HG03135 (cell line): Measurements from ENCODE around the gene IFT43.
"Not testable (repeated sequence)": the region's sequence is repeated elsewhere in the genome, so short reads cannot be mapped to it uniquely, and the experiment has no call there.

ENCODE experiments used
- ATAC-seq: cut with Tn5 transposase; IDR thresholded peaks from one replicate; pipeline ENCODE4 v1.9.1; 2021; ENCODE audit warnings: mild to moderate bottlenecking, moderate library complexity; ENCODE audit not compliant: unreplicated experiment

IFT43 gene

DNA sequence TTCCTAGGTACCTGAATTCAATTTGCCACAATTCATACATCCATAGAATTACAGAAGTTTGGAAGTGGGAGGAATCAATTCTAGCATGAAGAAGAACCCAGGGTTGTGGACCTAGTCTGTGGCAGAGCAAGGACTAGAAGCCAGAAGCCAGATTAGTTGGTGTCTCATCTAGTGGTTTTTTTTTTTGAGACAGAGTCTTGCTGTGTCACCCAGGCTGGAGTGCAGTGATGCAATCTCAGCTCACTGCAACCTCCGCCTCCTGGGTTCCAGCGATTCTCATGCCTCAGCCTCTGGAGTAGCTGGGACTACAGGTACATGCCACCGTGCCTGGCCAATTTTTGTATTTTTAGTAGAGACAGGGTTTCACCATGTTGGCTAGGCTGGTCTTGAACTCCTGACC lies 24.1 kb downstream of the IFT43 start:
- ATAC-seq = not testable (repeated sequence)

DNA sequence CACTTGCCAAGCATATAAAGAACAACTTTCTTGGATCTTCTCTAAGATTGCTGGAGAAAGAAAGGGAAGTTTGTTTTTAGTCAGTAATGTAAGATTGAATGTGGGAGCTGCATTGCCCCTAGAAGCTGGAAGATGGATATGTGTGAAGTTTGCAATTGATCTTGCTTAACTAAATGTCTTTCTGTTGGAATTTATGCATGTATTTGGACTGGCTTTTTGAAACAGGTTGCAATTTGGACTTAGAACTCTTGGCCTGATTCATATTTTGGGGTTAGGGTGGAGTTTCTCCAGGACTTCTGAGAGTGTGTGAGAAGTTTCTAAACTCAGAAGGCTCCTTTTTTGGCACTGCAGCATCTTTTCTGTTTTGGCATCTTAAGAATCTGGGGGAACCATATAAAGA lies 26.4 kb downstream of the IFT43 start:
- no peak for ATAC-seq

DNA sequence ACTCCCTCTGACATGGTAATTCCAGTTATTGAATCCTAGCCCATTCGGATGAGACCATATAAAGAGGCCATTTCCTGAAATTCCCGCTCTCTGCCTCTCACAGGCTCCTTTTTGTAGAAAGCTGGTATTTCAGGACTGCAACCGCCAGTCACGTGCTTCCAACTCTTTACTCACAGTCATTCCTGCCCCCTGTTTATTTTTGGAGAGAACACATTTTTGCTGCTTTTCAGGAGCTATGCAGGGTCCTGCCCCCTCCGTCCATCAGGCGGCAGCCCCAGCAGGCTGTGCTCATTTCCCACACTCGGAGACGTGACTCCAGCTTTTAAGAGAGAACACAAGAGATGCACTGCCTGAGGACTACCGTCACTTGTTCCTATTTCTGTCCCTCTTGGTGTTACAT lies 26.8 kb downstream of the IFT43 start:
- ATAC-seq = no peak

DNA sequence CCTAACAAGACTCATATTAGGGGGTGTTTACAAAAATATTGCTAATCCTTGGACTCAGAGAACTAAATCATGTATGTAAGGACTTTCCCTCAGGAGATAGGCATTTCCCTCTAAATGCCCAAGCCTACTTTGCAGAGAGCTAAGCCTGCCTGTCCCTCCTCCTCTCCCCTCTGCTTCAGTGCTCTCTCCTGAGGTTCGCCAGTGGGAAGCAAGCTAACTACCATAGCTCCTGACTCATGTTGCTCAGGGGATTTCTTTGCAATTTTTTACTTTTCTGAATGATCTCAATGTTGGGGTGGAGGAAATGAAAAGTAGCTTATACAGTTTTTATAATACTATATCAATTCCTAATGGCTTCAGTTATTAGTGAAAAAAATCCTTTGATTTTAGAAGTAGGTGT lies 29.6 kb downstream of the IFT43 start:
- no peak for ATAC-seq

DNA sequence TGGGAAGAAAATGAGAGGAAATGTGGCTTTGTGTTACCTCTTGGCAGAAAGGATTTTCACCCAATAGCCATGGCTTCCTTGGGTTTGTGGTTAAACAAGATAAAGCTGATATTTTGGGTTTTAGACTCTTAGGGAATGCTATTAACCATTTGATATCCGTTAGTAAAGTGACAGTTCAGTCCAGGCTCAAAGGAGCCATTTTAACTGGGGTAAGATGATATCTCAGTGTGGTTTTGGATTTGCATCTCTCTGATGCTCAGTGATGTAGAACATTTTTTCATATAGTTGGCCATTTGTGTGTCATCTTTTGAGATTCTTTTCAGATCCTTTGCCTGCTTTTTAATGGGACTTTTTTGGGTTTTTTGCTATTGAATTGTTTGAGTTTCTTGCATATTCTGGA lies 30.1 kb downstream of the IFT43 start:
- no peak for ATAC-seq

DNA sequence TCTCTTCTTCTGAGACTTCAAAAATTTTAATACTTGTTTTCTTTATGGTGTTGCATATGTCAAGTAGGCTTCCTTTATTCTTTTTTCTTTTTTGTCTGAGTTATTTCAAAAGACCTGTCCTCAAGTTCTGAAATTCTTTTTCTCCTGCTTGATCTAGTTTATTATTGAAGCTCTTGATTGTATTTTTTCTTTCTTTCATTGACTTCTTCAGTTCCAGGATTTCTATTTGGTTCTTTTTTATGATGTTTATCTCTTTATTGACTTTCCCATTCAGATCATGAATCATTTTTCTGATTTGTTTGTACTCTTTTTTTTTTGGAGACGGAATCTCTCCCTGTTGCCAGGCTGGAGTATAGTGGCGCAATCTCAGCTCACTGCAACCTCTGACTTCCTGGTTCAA lies 34.1 kb downstream of the IFT43 start:
- no peak for ATAC-seq

DNA sequence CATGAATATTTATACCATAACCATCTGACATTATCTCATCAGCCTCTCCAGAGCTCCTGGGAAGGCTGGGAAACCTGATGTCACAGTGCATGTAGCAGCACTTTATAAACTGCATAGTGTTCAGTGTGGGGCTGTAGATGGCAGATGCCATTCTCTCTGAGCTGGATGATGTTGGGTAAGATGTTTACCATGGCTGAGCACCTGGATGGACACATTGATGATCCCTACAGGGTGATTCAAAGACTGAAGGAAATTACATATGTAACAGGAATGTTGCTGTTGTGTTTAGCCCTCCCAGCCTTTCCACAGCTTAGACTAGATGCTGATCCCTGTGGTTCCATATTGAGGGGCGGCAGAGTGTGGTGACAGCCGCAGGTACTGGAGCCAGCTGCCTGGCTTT lies 37.4 kb downstream of the IFT43 start:
- ATAC-seq = no peak

DNA sequence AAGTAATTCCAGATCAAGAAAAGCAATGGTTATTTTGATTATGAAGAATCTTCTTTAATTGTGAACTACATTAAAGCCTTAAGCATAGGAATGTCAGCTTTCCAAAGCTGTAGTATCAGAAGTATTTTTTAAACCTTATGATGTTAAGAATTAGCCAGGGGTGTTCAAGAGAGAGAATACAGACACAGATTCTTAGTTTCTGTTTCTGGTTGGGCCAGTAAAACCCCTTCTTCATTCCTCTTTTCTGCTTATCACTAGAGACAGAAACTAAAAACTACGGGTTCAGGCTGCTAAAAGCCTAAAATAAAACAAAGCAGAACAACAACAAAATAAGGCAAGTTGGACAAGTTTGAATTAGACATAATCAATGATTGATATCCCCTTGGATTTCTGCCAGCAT lies 38.2 kb downstream of the IFT43 start:
- no peak for ATAC-seq

DNA sequence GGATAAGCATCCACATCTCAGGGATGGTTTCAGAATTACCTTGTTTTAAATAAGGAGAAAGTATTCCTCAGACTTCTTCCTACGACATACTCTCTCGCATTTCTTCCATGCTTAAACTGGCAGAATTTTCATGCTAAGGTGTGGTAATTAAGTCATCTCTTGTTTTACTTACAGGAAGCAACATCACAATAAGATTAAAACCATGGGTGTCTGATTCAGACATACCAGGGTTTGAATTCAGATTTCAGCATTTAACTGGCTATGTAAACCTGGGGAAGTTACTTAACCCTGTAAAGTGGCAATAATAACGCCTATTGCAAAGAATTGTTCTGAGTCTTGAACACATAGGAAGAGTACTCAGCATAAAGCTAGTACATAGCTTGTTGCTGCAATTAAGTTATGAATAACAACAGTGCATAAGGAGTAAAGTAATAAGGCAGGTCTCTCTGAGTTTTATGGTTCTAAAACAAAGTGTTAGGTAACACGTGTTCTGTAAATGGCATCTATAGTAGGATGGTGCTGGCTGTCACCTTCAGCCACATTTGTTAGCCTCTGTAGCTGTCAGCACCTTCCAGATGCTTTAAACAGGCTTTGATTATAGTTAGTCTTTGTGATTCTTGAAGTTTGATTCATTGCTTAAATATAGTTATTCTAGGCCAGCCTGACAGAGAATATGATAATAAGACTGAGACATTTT lies 38.8 kb downstream of the IFT43 start:
- ATAC-seq = no peak

DNA sequence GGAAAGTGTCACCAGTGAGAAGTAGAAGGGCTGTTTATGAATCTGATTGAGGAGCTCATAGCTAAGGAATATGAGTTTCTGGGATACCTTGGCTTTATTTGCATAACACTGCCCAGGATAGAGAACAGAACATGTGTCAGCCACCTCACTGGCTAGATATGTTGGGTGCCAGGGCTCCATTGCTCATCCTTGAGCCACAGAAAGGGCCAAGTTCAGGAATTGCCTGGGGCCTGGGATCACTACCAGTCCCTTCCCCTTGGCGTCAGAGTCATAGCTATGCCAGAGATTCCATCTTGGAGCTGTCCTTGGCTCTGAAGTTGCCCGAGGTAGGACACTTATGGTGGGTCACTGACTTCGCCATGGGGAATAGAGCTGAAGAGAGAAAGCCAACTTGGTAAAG lies 49.0 kb downstream of the IFT43 start:
- ATAC-seq = no peak

DNA sequence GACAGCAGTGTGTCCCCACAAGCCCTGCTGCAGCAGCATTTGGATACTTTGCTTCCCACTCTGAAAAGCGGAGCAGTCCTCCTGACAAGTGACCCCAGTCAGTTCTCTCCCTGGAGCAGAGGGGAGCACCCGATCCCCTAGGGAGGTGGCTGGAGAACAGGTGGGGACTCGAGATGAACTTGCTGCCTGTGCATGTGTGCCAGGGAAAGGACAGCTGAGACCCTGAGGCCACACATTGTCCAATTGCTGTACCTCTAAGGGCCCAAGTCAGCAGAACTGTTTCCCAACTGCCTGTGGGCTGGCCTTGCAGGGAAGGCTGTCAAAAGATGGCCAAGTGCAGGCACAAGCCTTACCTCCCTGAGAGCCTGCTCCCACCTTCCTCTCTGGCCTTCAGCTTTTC lies 55.1 kb downstream of the IFT43 start:
- ATAC-seq = no peak

DNA sequence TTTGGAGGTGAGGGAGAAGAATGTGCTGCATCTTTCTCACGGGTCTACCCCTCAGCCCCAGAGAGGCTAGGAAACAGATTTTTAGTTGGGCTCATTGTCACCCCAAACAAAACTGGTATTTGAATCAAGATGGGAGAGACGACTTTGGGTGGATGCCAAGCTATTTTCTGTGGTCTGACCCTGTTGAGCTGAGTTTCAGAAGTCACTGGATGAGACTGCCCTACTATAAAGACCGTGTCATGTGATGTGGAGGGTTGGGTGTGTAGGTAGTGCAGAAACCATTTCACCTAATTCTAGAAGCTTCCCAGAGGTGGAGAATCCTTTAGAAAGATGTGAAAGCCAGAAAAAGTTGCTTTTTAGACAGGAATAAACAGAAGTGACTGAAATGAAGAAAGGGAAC lies 60.2 kb downstream of the IFT43 start:
- ATAC-seq = no peak

DNA sequence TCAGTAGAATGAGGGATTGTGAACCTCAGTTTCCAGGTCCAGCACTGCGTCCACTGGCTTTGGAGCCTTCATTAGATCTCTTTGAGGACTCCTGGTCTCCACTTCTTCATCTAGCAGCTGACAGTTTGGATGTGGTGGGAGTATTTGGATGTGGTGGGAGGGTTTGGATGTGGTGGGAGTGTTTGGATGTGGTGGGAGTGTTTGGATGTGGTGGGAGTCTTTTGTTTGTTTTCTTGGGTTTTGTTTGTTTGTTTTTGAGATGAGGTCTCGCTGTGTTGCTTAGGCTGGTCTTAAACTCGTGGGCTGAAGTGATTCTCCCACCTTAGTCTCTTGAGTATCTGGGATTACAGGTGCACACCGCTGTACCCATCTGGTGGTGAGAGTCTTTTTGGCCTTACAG lies 64.7 kb downstream of the IFT43 start:
- ATAC-seq = no peak

DNA sequence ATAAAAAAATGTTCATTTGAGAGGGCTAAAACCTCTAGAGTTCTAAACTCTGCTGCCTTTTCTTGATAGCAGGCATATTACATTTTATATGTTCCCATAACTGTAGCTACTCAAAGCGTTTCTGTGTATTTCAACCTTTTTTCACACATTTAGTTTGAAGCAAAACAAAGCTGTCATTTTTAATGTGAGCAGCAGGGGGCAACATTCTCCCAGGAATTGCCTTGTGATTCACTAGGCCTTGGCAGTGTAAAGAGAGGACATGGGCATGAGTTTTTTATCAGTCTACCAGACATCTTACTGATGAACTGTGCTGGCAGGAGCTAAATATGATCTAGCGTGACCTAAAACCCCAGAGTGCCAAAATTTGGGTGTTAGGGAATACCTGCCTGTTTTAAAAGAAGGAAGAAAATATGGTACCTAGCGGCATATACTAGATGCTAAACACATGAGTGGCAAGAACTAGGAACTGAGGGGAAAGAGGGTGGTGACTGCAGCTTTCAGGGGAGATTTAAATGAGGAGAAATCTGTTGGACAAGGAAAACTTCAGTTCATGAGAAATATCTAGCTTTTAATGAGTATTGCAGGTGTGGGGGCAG lies 65.3 kb downstream of the IFT43 start:
- peak; percentile 55 for ATAC-seq

DNA sequence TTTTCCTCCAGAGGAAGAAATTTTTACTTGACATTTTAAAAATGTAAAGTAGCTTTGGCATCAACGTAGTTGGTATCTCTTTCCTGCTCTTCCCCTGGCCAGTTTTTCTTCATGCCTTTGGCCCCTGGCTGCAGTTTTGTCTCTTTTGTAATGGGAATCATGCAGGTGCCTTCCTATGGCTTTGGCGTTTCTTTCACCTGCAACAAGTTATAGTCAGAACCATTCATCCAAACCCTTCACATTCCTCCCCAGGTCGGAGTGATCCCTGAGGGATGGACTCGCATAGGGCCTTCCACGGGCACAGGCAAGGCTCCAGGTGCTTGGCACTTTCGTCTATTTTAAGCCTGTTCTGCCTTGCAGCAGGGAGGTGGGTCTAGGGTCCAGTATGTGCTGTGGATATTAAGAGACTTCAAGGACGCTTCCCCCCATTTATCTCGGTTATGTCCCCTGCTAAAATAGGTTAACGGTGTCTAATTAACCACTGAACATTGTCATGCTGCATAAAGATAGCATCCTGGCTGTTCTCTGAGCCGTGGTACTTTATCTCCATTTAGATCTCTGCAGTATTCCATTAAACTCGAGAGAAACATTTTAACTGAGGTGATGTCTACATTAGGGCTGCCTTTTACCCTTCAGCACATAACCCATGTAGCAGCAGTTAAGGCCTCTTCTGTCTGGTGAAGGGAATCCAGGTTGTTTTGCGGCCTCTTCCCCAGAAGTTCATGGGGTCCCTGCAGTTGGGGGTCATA lies 66.3 kb downstream of the IFT43 start:
- no peak for ATAC-seq

DNA sequence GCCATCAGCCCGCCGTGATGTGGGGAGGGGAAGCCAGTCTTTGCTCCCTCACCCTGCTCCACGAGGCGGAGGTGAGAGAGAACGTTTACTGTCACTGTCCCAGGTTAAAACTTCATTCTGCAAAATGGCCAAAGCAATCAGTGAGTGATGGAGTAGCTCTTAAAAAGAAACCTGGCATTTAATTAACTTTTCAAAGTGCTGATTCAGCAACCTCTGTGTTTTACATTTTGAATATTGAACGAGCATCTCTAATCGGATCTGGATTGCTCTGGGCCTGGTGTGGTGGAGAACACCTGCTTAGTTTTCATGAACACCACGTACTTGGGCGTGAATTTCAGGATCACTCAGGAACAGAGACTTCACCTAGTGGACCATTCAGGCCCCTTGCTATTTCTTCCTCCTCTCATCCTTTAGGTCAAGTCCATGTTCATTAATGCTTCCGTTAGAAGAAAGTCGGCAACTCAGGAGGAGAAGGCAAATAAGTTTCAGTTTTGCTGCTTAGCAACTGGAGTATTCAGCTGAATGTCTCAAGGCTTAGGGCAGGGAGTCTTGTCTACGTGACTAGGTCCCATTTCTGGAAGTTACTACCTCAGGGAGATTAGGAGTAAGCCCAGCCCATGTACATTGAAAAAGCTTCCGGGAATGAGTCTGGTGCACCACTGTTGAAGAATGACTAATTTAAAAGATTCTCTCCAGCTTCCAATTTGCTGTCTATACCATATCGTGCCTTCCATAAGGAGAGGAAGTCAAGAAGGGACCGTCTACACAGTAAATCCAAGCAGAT lies 68.2 kb downstream of the IFT43 start:
- no peak for ATAC-seq

DNA sequence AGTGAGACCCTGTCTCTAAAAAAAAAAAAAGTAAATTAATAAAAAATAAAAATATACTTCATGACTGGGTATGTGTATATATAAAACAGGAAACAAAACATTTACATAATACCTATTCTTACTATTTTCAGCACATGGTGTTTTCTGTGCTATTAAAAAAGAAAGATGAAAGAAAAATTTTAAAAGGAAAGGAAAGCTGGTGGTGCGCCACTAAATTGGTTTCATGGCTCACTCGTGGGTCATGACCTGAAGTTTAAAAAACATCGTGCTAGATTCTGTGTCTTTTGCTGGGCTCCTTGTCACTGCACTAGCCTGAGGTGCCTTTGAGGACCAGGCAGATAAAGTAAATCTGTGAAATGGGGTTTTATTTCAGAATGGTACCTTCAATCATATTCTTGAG lies 69.8 kb downstream of the IFT43 start:
- no peak for ATAC-seq

DNA sequence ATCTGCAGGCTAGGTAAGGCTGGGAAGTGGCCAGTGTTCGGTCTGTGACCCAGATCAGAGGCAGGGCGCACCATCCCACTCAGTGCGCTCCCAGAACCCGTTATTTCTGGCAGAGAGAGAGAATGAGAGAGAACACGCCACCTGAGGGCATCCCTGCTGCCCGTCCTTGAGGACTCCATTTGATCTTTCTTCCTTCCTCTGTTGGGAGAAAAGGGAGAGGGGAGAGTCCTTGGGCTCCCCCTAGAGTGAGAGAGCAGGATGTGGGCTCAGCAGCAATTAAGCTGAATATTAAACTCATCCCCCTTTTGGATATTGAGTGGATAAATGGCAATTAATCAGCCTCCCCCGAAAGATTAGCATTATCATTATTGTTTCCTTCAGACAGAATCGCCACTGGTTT lies 70.6 kb downstream of the IFT43 start:
- ATAC-seq = no peak

DNA sequence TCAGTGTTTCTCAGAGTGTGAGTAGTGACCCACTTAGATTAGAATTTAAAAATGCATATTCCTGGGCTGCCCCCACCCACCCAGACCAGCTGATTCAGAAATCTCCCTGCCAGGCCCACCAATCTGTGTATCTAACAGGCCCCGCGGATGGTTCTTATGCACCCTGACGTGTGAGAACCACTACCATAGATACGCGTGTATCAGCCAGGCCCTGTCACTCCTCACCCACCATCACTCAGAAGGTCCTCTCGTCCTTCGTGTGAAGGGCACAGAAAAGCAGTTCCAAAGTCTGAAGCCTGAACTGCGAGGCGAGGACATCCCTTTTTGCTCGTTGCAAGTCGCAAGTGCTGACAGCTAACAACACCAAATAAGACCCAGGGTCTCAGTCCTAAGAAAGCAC lies 72.4 kb downstream of the IFT43 start:
- ATAC-seq = no peak

DNA sequence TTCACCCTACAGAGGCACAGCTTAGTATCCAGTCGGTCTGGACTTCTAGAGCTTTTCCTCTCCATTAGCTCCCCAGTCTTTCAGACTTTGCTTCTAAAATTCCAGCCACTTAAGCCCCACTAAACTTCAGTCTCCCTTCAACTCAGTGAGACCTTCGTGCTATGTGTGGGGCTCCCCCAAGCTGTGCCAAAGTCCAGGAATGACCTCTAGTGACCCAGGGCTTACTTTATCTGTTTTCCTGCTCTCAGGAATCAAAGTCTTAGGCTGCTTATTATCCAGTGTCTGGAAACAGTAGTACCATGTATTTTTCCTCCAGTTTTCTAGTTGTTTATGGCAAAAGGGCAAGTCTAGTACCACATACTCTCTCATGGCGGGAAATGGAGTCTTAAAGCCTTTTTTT lies 77.8 kb downstream of the IFT43 start:
- ATAC-seq = no peak

DNA sequence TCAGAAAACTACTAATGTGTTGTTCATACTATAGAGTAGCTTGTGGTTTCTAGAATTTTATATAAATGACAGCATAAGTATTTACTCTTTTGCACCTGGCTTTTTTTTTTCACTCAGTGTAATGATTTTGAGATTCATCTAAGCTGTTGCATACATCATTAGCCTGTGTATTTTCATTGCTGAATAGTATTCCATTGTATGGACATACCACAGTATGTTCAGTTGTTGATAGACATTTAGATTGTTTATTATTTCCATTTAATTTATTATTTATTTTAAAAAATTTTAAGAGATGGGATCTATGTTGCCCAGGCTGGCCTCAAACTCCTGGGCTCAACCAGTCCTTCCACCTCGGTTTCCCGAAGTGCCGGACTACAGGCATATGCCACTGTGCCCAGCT lies 80.0 kb downstream of the IFT43 start:
- ATAC-seq = no peak

DNA sequence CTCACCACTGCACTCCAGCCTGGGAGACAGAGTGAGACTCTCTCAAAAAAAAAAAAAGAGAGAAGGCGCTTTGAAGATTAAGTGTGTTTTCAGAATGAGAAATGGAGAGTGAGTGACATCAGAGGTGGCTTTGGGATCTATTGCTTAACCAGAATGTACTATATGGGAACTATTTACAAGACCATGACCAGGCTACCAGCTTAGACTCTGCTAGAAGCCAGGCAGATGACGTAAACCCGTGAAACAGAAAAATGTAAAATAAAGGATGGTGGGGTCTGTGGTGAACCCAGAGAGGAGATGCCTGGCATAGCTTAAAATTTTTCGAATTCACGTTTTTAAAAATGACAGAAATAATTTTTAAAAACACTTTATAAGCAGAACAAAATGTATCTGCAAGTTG lies 82.0 kb downstream of the IFT43 start:
- no peak for ATAC-seq
